DMS53 (cell line): Measurements from ENCODE around the gene NOP53.

Experiments used
- DNase-seq: peaks from one replicate; lab custom pipeline; 2025; lab: John Stamatoyannopoulos, UW

NOP53 gene

GRCh38 chr19:47805313-47805712 lies 60.0 kb downstream of the NOP53 start:
- DNase-seq: no peak

- no peak for DNase-seq
These were observed 61.1 kb downstream of the NOP53 start for GRCh38 chr19:47806435-47806834.
